Fibroblast of skin of scalp (primary cell): ENCODE data around the gene AQP10.
A peak's percentile ranks its signal among the peaks of the same experiment; 100 is the strongest.
"Not testable (repeated sequence)": the region's sequence is repeated elsewhere in the genome, so short reads cannot be mapped to it uniquely, and the experiment has no call there.

ENCODE experiments used
- DNase-seq: peaks from one replicate; pipeline ENCODE4 v3.0.0-alpha.2; 2013

Gene AQP10

DNA sequence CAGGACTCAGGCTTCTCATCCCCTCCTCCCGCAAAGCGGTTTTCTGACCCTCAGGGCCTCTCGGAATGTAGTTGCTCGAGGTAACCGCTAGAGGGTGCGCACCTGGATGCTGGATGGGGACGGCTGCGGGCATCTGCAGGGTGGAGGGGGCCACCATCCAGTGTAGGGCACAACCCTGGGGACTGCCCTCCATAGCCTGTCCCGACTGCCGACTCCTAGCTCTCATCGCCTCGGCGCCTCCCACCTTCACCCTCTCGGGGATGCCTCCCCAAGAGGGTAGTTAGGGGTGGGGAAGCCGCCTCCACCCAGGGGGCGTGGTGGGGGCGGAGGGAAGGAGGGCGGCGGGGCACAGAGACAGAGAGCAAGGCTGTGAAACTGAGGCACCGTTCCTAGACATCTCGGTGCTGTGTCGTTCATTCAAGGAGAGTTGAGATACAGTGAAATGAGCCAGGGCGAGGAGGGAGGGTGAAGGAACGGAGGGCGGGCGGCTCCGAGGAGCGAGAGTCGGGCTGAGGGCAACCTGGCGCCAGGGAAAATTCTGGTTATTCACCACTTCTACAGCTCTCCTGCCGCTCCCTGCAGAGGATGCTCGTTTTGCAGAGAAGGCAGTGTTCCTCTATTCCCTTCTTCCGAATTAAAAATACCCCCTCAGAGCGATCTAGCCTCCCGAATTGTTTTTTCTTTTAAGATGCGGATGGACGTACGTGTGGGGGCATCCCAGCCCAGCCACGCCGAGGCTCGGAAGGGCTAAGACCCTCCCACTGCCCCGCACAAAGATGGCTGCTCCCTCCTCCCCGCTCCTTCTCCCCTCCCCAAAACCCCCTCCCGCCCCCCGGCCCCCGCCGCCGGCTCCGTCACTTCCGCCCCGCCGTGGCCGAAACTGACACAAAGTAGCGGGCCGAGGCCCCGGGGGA, 4.0 kb downstream of the AQP10 start, which contains the start of gene ATP8B2:
ATP8B2 (plus strand) TSS at position 857 of the 914 bp plus-strand sequence. CDS start 2,617 bp downstream, outside the sequence.
- DNase-seq: peak; percentile 84

GRCh38 chr1:154325583-154326545, 5.0 kb downstream of the AQP10 start:
- DNase-seq: peak; percentile 93

- peak; percentile 91 for DNase-seq
Observed at GRCh38 chr1:154326546-154327465, 5.9 kb downstream of the AQP10 start.

DNA sequence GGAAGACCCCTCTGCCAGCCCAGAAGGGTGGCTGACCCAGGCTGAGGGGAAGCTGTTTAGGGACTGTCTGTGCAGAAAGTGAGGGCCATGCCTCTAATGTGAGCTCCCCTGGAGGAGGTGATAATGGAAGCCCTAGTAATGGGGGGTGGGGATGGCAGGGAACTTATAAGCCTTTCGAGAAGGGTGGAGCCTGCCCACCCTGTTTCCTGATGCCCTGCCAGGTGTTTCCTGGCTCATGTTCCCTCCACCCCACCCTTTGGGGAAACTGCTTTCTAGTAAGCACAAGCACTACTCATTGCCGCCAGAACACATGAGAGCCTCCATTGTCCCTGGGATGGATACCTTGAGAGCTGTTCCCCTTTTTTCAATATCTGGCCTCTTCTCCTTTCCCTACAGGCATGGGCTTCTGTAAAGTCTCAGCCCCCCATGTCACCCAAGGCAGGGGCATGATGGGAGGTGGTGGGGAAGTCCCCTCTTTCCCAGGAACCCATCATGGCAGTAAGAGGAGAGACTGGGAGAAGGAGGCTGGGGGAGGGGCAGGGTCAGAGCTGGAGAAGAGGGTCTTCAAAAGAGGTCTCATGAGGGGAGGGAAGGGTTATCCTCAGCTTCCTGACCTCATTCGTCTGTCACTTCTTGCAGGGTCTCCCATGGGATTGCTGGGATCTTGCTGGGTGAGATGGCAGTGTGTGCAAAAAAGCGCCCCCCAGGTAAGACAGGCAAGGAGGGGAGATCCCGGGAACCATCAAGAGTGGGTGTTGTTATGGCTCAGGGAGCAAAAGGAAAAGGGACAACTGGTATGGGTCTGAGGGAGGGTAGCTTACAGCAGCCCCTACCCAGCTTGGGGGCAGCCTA, 6.8 kb downstream of the AQP10 start:
- DNase-seq: no peak

GRCh38 chr1:154328318-154329151, 7.6 kb downstream of the AQP10 start:
- peak; percentile 77 for DNase-seq

GRCh38 chr1:154329152-154329521, 8.2 kb downstream of the AQP10 start:
- peak; percentile 97 for DNase-seq

GRCh38 chr1:154329551-154330131, 8.7 kb downstream of the AQP10 start:
- DNase-seq: peak; percentile 37

- no peak for DNase-seq
Observed at GRCh38 chr1:154330669-154331068, 9.8 kb downstream of the AQP10 start.

DNA sequence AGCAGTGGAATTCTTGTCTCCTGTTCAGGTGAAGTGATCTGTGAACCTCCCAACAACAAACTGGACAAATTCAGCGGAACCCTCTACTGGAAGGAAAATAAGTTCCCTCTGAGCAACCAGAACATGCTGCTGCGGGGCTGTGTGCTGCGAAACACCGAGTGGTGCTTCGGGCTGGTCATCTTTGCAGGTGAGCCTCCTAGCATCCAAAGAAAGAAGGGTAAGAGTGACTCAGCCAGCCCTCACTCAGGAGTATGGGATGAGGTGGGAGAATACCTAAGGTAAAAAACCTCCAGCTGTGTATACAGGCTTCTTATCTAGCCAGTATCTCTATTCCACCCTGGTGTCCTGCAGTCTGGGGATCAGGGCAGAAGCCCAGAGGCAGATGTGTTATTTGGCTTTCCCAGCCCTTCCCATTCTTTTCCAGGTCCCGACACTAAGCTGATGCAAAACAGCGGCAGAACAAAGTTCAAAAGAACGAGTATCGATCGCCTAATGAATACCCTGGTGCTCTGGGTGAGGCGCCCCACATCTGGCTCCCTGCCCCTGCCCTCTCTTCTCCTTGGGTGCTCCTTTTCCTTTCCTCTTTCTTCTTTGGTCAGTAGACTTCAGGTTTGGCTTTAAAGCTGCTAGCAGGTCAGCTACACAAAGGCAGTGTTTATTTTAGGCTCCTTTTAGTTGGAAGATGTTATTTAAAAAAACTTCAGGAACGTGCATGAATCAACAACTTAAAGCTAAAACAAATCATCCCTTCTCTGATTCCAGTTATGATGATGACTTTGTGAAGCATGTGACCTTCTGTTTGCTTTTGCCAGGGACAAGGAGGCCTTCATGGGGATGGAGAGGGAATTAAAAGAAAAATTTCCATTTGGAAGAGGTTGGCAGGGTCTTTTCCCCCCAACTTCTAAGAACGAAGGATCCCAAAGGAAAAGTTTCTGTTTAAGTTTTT, 13.5 kb downstream of the AQP10 start:
- DNase-seq: no peak

DNA sequence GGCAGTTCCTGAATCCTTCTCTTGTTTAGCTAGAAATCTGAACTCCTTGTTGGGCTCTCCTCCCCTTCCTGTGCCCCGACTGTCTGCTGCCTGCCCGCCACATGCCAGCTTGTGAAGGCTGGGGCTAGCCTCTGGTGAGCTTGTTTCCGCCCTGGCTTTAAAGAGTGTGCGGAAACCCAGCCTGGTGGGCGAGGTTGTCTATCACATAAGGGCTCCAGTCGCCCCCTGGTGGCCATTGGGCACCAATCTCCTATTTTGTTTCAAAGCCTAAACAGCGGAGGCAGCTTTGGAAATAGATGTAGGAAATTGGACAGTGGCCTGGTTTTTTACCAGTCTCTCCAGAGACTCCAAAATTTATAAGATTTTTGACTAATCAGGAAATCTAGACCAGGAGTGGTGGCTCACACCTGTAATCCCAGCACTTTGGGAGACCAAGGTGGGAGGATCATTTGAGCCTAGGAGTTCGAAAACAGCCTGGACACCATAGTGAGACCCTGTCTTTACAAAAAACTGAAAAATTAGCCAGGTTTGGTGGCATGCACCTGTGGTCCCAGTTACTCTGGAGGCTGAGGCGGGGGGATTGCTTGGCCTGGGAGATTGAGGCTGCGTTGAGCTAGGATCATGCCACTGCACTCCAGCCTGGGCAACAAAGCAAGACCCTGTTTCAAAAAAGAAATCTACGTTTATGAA, 14.3 kb downstream of the AQP10 start:
- peak; percentile 90 for DNase-seq

- no peak for DNase-seq
Observed at GRCh38 chr1:154337253-154337894, 16.5 kb downstream of the AQP10 start.

DNA sequence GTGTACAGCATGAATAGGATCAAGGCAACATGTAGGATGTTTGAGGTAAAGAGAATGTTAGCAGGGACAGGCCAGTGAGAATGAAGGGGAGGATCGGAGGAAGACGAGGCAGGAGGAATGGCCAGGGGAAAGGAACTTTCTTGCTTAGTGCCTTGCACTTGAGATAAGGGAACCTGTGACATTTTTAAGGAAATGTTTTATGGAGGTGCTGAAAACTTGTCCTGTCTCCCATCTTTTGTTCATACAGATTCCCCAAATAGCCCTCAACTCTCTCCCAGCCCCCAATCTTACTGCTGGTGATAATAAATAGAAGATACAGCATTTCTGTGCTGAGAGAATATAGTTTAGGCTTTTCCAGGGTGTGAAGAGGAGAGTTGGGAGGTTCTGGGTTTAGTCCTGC, 18.0 kb downstream of the AQP10 start:
- no peak for DNase-seq

- not testable (repeated sequence) for DNase-seq
Observed at GRCh38 chr1:154341366-154341765, 20.5 kb downstream of the AQP10 start.

GRCh38 chr1:154342132-154342531, 21.2 kb downstream of the AQP10 start:
- no peak for DNase-seq

DNA sequence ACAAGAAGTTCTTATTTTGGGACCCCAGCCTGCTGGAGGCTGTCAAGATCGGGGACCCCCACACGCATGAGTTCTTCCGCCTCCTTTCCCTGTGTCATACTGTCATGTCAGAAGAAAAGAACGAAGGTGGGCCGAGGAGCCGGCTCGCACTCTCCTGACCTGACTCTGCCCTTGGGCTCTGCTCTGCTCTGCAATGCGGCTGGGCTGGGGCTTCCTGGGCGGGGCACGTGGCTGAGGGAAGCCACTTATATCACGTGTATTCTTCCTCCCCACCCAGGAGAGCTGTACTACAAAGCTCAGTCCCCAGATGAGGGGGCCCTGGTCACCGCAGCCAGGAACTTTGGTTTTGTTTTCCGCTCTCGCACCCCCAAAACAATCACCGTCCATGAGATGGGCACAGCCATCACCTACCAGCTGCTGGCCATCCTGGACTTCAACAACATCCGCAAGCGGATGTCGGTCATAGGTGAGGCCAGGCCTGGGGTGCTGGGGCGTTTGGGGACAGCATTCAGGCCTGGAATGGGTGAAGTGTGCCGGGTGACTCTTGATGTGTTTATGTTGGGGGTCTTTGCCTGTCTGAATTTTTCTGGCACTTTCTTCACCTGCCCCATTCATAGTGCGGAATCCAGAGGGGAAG, 22.1 kb downstream of the AQP10 start:
- no peak for DNase-seq

GRCh38 chr1:154344977-154345837, 24.3 kb downstream of the AQP10 start:
- DNase-seq: peak; percentile 54
